HCT116 (cell line): ENCODE measurements around the gene RASSF3. TPM values are rescaled to one million over a fixed set of nuclear protein-coding genes. Genes with fewer than 3 reads are reported as not detected.

Source experiments
- ATAC-seq: fragments of 200-7000 bp; cut with Tn5 transposase; 2 replicates; pipeline ENCODE4 v1.9.1; 2020; ENCODE audit warnings: mild to moderate bottlenecking, moderate library complexity
- BruUV-seq: library from RNA; stranded (reverse); fragments of 400-500 nt; replicated peaks from 2 replicates; lab custom pipeline; 2021; lab: Mats Ljungman, UMichigan
- CTCF ChIA-PET: fragments of 300-600 bp; sonication (Branson Sonifier 250); formaldehyde crosslinking; loops from one replicate; lab custom pipeline; 2021; ENCODE audit warnings: antibody characterized with exemption; lab: Charles Lee
- POLR2A ChIA-PET: fragments of 300-600, 350-600 bp; sonication (Branson Sonifier 250); formaldehyde crosslinking; loops from one replicate; lab custom pipeline; 2021; ENCODE audit warnings: antibody characterized with exemption; lab: Charles Lee
- RAD21 ChIA-PET, 2 experiments: fragments of 300-600 bp; sonication (Branson Sonifier 250); formaldehyde crosslinking; loops; one replicate each; lab custom pipeline; 2023; ENCODE audit warnings: low total read pairs in 2 of 2; ENCODE audit not compliant: uncharacterized antibody in 2 of 2, unreplicated experiment in 2 of 2, low non-redundant PET in 1 of 2; lab: Charles Lee
- DNase-seq: peaks from one replicate; pipeline ENCODE4 v3.0.0-alpha.2; 2010; ENCODE audit warnings: low read depth, low spot score
- H2AFZ ChIP-seq: fragments of 200-600 bp; shearing (Covaris generic), sonication (generic); 2 replicates; pipeline ENCODE4 v1.6.1; 2017; ENCODE audit warnings: low read depth, mixed run types, mixed read lengths, antibody characterized with exemption, low read length; ENCODE audit not compliant: poor library complexity, severe bottlenecking
- H3K27ac ChIP-seq: 2 replicates; pipeline ENCODE4 v1.5.1; 2012; ENCODE audit warnings: low read depth, low read length
- H3K27me3 ChIP-seq: fragments of 200-600 bp; sonication (generic); 2 replicates; pipeline ENCODE4 v1.6.1; 2016; ENCODE audit warnings: mixed run types, low read length, mixed read lengths; ENCODE audit not compliant: insufficient read depth
- H3K36me3 ChIP-seq, 2 experiments: fragments of 200-500 bp in 1 of 2; fragments of 200-600 bp in 1 of 2; sonication (Bioruptor generic) in 1 of 2; sonication (generic) in 1 of 2; 2 replicates each; pipeline versions ENCODE4 v1.5.1 to v1.6.1; 2014 to 2016; ENCODE audit warnings: low read length in 2 of 2, inconsistent platforms in 1 of 2, mixed read lengths in 1 of 2, mixed run types in 1 of 2; ENCODE audit not compliant: insufficient read depth in 2 of 2, control insufficient read depth in 1 of 2
- H3K4me1 ChIP-seq, 2 experiments: fragments of 200-600 bp in 1 of 2; sonication (generic) in 1 of 2; 2 replicates each; pipeline versions ENCODE4 v1.5.1 to v1.6.1; 2012 to 2017; ENCODE audit warnings: low read length in 2 of 2, inconsistent platforms in 1 of 2, mild to moderate bottlenecking in 1 of 2, mixed read lengths in 1 of 2, mixed run types in 1 of 2, moderate library complexity in 1 of 2; ENCODE audit not compliant: insufficient read depth in 2 of 2, control insufficient read depth in 1 of 2
- H3K4me2 ChIP-seq: fragments of 200-600 bp; sonication (generic); 2 replicates; pipeline ENCODE4 v1.6.1; 2017; ENCODE audit warnings: mixed run types, low read length, mixed read lengths
- H3K4me3 ChIP-seq, 2 experiments: fragments of 200-600 bp in 1 of 2; sonication (generic) in 1 of 2; replicated peaks in 1 of 2; 2 replicates each; pipeline ENCODE4 v1.5.1; 2011 to 2016; ENCODE audit warnings: low read length in 2 of 2, control low read depth in 1 of 2, low read depth in 1 of 2, mild to moderate bottlenecking in 1 of 2, mixed read lengths in 1 of 2, mixed run types in 1 of 2
- H3K79me2 ChIP-seq: fragments of 200-600 bp; sonication (generic); 2 replicates; pipeline ENCODE4 v1.6.1; 2017; ENCODE audit warnings: mild to moderate bottlenecking, mixed run types, low read length, moderate library complexity, mixed read lengths; ENCODE audit not compliant: insufficient read depth
- H3K9ac ChIP-seq: fragments of 200-600 bp; sonication (generic); 2 replicates; pipeline ENCODE4 v1.6.1; 2016; ENCODE audit warnings: low read length, mixed read lengths
- H3K9me2 ChIP-seq: fragments of 200-600 bp; sonication (generic), shearing (Covaris generic); 2 replicates; pipeline ENCODE4 v1.6.1; 2017; ENCODE audit warnings: mixed run types, mild to moderate bottlenecking, moderate library complexity; ENCODE audit not compliant: insufficient read depth
- H3K9me3 ChIP-seq, 2 experiments: fragments of 200-500 bp in 1 of 2; fragments of 200-600 bp in 1 of 2; sonication (Bioruptor generic) in 1 of 2; sonication (generic) in 1 of 2; 2 replicates each; pipeline ENCODE4 v1.6.1; 2014 to 2017; ENCODE audit warnings: low read length in 2 of 2, mixed read lengths in 2 of 2, inconsistent platforms in 1 of 2, low read depth in 1 of 2, mild to moderate bottlenecking in 1 of 2, mixed run types in 1 of 2, moderate library complexity in 1 of 2; ENCODE audit not compliant: control insufficient read depth in 1 of 2, insufficient read depth in 1 of 2
- H4K20me1 ChIP-seq: fragments of 200-600 bp; sonication (generic), shearing (Covaris generic); 2 replicates; pipeline ENCODE4 v1.6.1; 2017; ENCODE audit warnings: mixed run types, mild to moderate bottlenecking, moderate library complexity; ENCODE audit not compliant: insufficient read depth
- CBX3 ChIP-seq: IDR thresholded peaks from 2 replicates; pipeline ENCODE4 v1.6.1; 2012; ENCODE audit warnings: low read depth
- EGR1 ChIP-seq: IDR thresholded peaks from 2 replicates; pipeline ENCODE4 v1.6.1; 2012; ENCODE audit warnings: low read depth
- EZH2phosphoT487 ChIP-seq: fragments of 200-600 bp; IDR thresholded peaks from 2 replicates; pipeline ENCODE4 v1.6.1; 2018; ENCODE audit warnings: antibody characterized with exemption, borderline replicate concordance
- FOSL1 ChIP-seq: IDR thresholded peaks from 2 replicates; pipeline ENCODE4 v1.6.1; 2012; ENCODE audit warnings: low read depth
- POLR2A ChIP-seq: IDR thresholded peaks from 2 replicates; pipeline ENCODE4 v1.7.0; 2011; ENCODE audit warnings: borderline replicate concordance; ENCODE audit not compliant: insufficient read depth, insufficient read length; ENCODE audit errors: extremely low read depth
- POLR2AphosphoS5 ChIP-seq: IDR thresholded peaks from 2 replicates; pipeline ENCODE4 v1.6.1; 2011; ENCODE audit warnings: mild to moderate bottlenecking, low read depth, low read length, moderate library complexity
- SIN3A ChIP-seq: IDR thresholded peaks from 2 replicates; pipeline ENCODE4 v1.6.1; 2012; ENCODE audit warnings: low read depth
- YY1 ChIP-seq: IDR thresholded peaks from 2 replicates; pipeline ENCODE4 v1.6.1; 2011; ENCODE audit warnings: low read length, low read depth, moderate library complexity, mild to moderate bottlenecking; ENCODE audit not compliant: insufficient replicate concordance; ENCODE audit errors: extremely low read depth
- ZFX ChIP-seq: fragments of 450-650 bp; IDR thresholded peaks from 2 replicates; pipeline ENCODE4 v1.6.1; 2017
- ZNF274 ChIP-seq: fragments of 200-500 bp; sonication (Bioruptor generic); IDR thresholded peaks from 2 replicates; pipeline ENCODE4 v1.6.1; 2014; ENCODE audit warnings: mild to moderate bottlenecking, low read depth, low read length, inconsistent platforms
- intact Hi-C: fragments of 100-400 bp; cut with micrococcal nuclease; formaldehyde crosslinking; loops from 2 replicates; pipeline ENCODE4 v1.10.0; 2022
- total RNA-seq: library from RNA; stranded (reverse); gene quantifications from one replicate; pipeline ENCODE4 v1.2.1, GENCODE V29; 2021; ENCODE audit not compliant: unreplicated experiment
- TF ChIP-seq, protein P1 (sequence below): IDR thresholded peaks from 2 replicates; pipeline ENCODE4 v1.6.1; 2012
- TF ChIP-seq, protein P2 (sequence below): IDR thresholded peaks from 2 replicates; pipeline ENCODE4 v1.6.1; 2011; ENCODE audit warnings: mild to moderate bottlenecking, low read length, moderate library complexity; ENCODE audit not compliant: insufficient replicate concordance; ENCODE audit errors: extremely low read depth

The RASSF3 gene
- total RNA-seq, 1 experiment from 2014 or later: 67.1 TPM

DNA sequence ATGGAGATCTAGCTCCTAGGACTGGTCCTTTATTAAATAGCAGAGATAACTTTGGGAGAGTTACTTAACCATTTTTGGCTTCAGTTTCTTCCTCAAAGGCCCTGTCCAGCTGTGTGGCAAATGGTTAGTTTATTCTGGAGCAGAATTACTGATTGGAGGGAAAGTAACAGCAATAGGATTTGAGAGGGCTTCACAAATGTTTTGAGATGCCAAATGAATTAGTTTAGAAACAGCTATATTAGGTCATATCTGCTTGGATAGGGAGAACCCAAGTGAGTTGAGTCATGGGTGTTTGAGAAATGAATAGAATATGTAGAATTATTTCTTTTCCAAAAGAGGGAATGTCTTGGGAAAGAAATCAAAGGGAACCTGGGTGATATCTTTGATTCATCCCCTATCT, 17.5 kb downstream of the RASSF3 start:
- Histone ChIP-seq H3K9me2 (no peaks in the 10 kb centered on the region), H2AFZ (no peak overlapping the region), H3K9ac (no peak overlapping the region), H3K9me3 (no peaks in the 10 kb centered on the region), H3K27ac (no peak overlapping the region), H3K4me2 (no peak overlapping the region), H3K36me3 (peaks cover 3 to 4% of the 10 kb centered on the region in 2 experiments; a peak in 2 of 4 replicates), H4K20me1 (no peaks in the 10 kb centered on the region), H3K4me1 (peaks cover 25 to 35% of the 10 kb centered on the region in 2 experiments), H3K79me2 (peaks cover 98% of the 10 kb centered on the region), H3K4me3 (no peak overlapping the region), H3K27me3 (no peaks in the 10 kb centered on the region)
- ATAC-seq (no peak), DNase-seq (no peak)
- TF ChIP-seq, protein P1, sequence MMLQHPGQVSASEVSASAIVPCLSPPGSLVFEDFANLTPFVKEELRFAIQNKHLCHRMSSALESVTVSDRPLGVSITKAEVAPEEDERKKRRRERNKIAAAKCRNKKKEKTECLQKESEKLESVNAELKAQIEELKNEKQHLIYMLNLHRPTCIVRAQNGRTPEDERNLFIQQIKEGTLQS: no peak
- TF ChIP-seq ZFX: no peak
- no peak for TF ChIP-seq YY1
- TF ChIP-seq EZH2phosphoT487: no peak
- no peak for TF ChIP-seq EGR1
- TF ChIP-seq CBX3: no peak
- no peak for TF ChIP-seq SIN3A
- TF ChIP-seq POLR2A: no peak
- no peak for TF ChIP-seq POLR2AphosphoS5
- no peak for TF ChIP-seq FOSL1
- TF ChIP-seq, protein P2, sequence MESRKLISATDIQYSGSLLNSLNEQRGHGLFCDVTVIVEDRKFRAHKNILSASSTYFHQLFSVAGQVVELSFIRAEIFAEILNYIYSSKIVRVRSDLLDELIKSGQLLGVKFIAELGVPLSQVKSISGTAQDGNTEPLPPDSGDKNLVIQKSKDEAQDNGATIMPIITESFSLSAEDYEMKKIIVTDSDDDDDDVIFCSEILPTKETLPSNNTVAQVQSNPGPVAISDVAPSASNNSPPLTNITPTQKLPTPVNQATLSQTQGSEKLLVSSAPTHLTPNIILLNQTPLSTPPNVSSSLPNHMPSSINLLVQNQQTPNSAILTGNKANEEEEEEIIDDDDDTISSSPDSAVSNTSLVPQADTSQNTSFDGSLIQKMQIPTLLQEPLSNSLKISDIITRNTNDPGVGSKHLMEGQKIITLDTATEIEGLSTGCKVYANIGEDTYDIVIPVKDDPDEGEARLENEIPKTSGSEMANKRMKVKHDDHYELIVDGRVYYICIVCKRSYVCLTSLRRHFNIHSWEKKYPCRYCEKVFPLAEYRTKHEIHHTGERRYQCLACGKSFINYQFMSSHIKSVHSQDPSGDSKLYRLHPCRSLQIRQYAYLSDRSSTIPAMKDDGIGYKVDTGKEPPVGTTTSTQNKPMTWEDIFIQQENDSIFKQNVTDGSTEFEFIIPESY: no peak
- TF ChIP-seq ZNF274: no peak
- RAD21 ChIA-PET: interaction anchor here in 1 of 2 experiments (0.6 kb wide), 1 partner anchor 72 kb away, joined by 3 read pairs; no protein-coding TSS in a partner anchor
- intact Hi-C loops: loop anchor here (5.0 kb wide), 1 partner anchor 45 kb away; no protein-coding TSS in a partner anchor
- CTCF ChIA-PET: no interaction called here
- POLR2A ChIA-PET: interaction anchor here (0.9 kb wide), 1 partner anchor 19 kb away, joined by 3 read pairs; no protein-coding TSS in a partner anchor
- no TSS peak for BruUV-seq
